GM18517 (cell line): Measurements from ENCODE around the gene BICD1.
"Not testable (repeated sequence)": the region's sequence is repeated elsewhere in the genome, so short reads cannot be mapped to it uniquely, and the experiment has no call there.

ENCODE experiments used
- ATAC-seq: cut with Tn5 transposase; IDR thresholded peaks from one replicate; pipeline ENCODE4 v1.9.1; 2021; ENCODE audit warnings: mild to moderate bottlenecking, moderate library complexity; ENCODE audit not compliant: unreplicated experiment

The BICD1 gene

GRCh38 chr12:32183650-32184049 lies 77.0 kb downstream of the BICD1 start:
- no peak for ATAC-seq

DNA sequence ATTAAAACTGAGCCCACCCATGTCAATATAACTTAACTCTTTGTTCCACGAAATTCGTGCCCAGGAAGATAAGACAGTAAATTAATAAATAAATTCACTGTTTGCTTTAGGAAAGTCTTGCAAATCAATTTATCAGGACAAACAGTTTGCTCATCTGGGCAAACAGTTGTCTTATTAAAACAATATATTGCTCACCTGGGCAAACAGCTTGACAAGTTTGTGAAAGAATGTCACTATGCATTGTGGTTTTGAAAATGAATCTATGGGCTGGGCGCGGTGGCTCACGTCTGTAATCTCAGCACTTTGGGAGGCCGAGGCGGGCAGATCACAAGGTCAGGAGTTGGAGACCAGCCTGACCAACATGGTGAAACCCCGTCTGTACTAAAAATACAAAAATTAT lies 80.5 kb downstream of the BICD1 start:
- ATAC-seq, result not testable (repeated sequence)

DNA sequence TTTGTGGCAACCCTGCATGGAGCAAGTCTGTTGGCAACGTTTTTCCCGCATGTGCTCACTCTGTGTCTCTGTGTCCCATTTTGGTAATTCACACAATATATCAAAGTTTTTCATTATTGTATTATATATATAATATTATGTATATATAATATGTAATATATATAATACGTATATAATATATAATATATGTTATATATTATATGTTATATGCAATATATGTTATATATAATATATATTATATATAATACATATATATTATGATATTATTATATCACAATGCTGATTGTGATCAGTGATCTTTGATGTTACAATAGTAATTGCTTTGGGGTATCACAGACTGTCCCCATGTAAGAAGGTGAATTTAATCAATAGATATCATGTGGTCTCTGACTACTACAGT lies 84.8 kb downstream of the BICD1 start:
- no peak for ATAC-seq

GRCh38 chr12:32196250-32197198 lies 89.9 kb downstream of the BICD1 start:
- ATAC-seq, result no peak

DNA sequence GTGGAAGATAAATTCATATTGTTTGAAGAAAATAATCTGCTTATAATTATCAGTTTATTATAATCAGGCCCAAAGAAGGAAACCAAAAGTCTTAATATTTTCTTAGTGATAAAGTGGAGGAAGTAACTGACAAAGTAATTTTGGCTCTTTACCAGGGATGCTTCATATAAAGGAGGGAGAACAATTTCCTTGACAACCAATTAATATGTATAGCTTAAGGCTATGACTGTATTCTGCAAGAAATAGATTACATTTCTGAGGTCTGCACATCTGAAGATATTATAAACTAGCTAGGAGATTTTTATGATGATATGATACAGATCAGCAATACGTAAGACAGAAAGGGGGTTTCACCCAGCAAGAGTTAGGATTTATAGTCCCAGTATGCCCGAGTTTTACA lies 90.8 kb downstream of the BICD1 start:
- ATAC-seq, result no peak

DNA sequence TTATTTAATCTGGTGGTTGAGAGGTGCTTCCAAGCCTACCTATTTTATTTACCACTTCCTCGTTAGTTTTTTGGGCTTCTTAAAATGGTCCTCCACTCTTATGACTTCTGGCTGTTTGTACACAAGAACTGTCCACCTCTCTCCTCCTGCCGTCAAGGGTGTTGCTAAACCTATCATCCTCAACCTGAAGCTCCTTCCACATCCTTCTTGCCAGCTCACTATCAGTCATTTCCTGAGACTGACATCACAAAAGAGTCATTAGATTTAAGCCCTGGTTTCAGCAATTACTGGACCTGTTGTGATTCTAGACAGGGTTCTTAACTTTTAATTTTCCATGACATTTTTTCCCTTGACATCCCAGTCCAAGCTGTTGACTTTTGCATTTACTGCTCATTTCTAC lies 91.9 kb downstream of the BICD1 start:
- no peak for ATAC-seq

GRCh38 chr12:32201096-32201495 lies 94.4 kb downstream of the BICD1 start:
- ATAC-seq, result no peak

- no peak for ATAC-seq
Measured at GRCh38 chr12:32201976-32202375, 95.3 kb downstream of the BICD1 start.

GRCh38 chr12:32205731-32206130 lies 99.1 kb downstream of the BICD1 start:
- no peak for ATAC-seq

DNA sequence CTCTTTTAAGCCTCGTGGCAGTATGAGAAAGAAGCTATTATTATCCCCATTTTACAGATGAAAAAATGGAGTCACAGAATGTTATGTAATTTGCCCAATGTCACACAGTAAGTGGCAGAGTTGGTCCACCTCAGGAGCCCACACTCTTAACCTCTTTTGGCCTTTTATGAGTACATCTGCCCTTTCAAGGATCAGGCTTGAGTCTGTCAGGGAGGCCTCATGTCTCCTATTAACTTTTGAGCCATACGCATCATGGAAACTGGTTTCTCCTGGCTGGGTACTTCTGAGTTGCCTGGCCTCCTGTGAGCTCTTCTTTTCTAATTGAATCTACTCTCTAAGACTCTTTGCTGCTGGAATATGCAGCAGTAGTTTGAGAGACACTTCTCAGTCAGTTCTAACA lies 101.7 kb downstream of the BICD1 start:
- no peak for ATAC-seq

DNA sequence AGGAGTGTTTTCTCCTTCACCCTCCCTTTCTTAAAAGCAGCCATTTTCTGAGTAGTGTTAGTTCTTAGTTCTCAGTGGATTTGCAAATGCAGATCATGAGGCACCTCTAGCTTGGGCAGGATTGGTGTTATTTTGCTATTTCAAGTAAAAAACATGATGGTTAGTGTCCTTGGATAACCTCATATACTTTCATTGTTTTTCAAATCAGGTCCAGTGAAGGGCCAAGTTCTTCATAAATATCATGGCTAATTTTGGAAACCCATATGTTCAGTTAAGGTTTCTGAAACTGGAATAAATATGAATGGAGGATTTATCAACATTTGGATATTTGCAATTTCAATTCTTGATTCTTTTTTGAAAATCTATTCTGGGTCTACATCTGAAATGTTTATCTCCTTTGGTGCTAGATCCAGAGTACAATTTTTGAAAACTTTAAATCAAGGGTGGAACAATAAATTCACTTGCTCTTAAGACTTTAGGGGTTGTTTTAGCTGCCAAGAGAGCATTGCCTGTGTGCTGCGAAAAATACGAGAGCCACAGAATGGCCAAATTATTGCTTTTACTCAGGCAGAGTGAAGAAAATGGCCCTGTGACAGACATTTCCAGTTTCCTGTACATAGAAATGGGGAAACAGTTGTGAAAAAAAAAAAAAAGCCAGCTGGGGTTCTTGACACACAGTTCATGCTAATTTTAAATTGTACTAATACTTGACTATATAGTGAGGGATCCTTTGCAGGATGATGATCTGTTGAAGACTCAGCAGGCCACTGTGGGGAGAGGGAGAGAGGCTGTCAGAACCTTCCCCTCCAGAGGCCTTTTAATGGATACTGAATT lies 104.6 kb downstream of the BICD1 start:
- no peak for ATAC-seq

- ATAC-seq, result no peak
Measured at GRCh38 chr12:32211900-32212156, 105.2 kb downstream of the BICD1 start.

DNA sequence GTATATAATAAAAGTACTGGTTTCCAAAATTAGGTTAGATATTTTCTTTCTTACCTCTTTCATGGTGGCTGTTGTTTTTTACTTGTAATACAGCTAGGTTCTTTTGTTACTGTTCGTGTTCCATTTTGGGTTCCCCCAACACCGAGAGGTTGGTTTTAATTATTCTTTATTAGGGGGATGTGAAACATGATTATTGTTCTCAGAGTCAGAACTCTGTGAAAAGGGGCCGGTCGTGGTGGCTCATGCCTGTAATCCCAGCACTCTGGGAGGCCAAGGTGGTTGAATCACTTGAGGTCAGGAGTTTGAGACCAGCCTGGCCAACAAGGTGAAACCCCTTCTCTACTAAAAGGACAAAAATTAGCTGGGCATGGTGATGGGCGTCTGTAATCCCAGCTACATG lies 108.1 kb downstream of the BICD1 start:
- ATAC-seq, result no peak

DNA sequence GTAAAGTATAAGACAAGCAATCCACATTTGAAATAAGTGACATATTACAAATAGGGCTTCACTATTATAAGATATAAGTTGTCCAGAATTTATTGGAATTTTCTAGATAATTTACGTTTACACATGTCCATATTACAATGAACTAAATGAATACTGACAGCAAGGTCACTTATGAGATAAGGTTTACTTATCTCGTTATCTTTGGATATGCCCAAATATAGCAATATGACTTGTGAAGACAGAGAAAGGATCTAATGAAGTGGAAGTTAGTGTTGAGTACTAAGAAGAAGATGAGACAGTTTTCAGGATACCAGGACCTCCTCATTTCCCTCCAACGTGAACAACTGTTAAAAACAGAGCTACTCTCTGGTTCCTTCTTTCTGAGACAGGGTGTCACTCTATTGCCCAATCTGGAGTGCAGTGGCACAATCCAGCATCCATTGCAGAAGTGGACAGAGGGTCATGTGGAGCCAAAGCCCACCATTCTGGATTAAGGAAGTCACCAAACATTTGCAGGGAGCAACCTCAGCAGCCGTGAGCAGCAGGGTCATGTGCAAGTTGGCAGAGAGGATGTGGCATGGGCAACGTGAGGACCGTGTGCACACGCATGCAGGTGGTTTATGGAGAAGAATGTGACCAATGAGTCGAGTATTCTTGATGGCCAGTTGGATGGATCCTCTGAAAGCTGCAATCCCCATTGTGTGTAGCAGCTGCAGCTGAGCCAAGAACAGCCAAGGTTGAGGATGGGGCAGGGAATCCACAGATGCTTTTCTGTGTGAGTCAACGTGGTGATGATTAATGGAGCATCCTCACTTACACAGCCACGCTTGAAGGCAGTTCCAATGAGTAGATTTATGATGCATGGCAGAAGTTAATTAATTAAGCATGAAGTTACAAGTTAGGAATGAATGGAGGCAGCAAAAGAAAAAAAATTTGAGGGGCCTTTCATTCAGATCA lies 111.0 kb downstream of the BICD1 start:
- no peak for ATAC-seq

GRCh38 chr12:32223941-32224340 lies 117.3 kb downstream of the BICD1 start:
- ATAC-seq, result no peak

DNA sequence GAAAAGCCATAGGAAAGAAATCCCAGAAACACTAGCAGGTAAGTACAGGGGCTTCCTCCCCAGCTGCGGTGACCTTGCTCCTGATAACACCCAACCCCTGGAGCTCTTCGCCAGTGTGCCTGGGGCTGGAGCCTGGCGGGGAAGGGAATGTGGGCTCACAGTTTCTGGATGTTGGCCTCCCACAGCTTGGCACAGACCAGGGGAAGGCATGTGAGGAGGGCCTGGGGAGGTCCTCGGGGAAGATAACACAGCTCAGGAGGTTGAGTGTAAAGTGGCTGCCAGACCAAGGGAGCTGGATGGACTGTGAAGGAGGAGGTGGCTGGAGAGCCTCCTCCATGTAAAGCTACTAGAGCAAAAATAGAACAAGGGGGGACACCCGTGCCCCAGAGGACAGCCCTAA lies 120.1 kb downstream of the BICD1 start:
- ATAC-seq, result no peak

DNA sequence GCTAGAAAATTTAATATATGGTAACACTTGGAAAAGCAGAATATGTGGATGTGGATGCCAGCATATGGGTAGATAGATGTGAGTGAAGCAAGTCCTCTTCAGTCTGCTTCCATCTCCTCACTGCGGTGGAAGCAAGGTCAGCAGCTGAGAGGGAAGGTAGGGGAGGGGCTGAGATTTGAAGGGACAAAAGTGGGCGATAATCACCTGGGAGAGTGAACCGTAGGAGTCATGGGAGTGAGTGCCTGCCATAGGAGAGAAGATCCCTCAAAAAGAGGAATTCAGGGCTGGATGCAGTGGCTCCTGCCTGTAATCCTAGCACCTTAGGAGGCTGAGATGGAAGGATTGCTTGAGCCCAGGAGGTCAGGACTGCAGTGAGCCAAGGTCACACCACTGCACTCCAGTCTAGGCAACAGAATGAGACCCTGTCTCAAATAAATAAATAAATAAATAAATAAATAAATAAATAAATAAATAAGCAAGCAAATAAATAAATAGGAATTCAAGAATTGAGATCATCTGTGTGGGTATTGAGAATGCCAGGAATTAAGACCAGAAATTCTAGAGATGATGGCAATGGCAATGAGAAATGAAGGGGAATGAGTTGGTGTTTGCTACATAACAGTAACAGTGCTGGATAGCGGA lies 123.4 kb downstream of the BICD1 start:
- ATAC-seq, result no peak

- ATAC-seq, result peak; percentile 64
Measured at GRCh38 chr12:32230613-32230993, 124.0 kb downstream of the BICD1 start.

DNA sequence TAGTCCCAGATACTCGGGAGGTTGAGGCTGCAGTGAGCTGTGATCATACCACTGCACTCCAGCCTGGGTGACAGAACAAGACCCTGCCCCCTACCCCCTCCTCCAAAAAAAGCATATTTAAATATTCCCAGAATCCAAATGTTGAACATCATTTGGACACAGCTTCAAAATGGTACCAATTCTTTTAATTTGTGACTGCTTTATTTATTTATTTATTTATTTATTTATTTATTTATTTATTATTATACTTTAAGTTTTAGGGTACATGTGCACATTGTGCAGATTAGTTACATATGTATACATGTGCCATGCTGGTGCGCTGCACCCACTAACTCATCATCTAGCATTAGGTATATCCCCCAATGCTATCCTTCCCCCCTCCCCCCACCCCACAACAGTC lies 124.7 kb downstream of the BICD1 start:
- not testable (repeated sequence) for ATAC-seq

DNA sequence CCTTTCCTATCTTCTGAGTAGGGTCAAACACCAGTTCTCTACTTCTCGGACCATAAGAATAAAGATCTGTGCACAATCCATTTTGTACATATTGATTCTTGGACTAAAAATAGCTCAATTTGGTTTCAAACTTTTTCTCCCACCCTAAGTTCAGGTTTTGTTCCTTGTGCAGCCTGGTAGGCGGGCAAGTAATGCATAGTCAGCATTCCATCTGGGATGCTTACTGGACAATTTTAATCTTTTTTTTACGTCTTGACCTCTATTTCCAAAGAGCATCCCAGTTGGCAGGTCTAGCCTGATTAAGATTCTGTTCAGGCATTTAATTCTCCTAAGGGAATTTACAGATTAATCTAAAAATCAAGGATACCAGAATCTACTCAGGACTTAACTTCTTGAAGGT lies 126.9 kb downstream of the BICD1 start:
- ATAC-seq, result no peak

GRCh38 chr12:32235251-32235650 lies 128.6 kb downstream of the BICD1 start:
- ATAC-seq, result no peak
